GM20431 (cell line): ENCODE data around the gene ARF3.

Source experiments
- in situ Hi-C: fragments of 300-500 bp; cut with MseI, MboI; formaldehyde crosslinking; loops from one replicate; pipeline ENCODE4 v1.15.0; 2020; ENCODE audit warnings: low sequenced_read_pairs; ENCODE audit not compliant: unreplicated experiment

ARF3 gene

GRCh38 chr12:48968467-48968866 is 11.2 kb upstream of the ARF3 start:
- in situ Hi-C loops: no loop called here

- in situ Hi-C loops: no loop called here
These were observed 10.7 kb upstream of the ARF3 start for GRCh38 chr12:48967991-48968390.

DNA sequence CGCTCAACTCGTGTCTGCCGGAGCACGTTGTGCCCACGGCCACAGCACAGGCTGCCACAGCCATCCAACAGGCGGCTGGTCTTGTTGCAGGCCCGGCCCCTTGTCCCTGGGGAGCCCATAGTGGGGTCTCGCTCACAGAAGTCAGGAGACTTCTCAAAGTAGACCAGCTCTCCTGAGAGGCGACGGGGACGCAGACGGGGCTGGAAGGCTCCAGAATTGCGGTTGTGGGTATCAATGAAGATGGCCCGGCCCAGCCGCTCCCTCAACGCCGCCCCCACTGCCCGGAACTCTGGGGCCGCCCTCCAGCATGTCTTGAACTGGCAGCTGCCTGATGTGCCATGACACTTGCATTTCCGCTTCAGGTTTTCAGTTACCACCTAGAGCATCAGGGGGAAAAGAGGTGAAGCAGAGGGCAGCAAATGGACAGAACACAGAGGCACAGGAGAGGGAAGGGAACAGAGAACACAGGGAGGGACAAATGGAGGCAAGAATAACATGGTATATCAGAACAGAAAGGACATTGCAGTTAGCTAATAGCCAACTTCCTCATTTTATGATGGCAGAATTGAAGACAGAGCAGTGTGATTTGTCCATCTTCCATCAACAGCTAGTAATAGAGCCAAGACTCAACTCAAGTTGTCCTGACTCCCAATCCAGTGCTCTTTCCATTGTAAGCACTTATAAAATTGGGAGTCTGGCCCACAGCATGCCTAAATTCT is 9.0 kb upstream of the ARF3 start:
- in situ Hi-C loops: no loop called here

DNA sequence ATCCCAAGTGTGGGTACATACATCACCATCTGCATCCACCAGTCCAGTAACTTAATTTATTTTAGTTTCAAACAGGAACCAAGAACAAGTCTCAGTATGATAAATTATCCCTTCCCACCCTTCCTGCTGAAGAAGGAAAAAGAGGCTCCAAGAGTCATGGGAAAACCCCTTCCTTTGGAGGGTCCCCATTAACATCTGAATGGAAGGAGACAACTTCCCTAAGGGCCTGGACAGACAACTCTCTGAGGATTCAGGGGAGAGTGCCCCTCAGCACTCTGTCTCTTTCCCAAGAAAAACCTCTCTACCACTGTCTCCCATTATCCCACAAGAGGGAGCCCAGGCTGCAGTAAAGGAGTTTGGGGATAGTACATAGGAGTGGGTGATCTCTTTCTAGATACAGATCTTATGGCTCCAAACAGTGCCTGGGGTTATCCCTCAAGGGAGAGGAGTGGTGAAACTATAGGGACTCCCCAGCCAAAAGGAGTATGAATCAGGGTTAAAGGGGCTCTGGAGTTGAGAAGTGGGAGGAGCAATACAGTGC is 8.1 kb upstream of the ARF3 start:
- in situ Hi-C loops: no loop called here

GRCh38 chr12:48961801-48962200 is 4.5 kb upstream of the ARF3 start:
- in situ Hi-C loops: no loop called here

DNA sequence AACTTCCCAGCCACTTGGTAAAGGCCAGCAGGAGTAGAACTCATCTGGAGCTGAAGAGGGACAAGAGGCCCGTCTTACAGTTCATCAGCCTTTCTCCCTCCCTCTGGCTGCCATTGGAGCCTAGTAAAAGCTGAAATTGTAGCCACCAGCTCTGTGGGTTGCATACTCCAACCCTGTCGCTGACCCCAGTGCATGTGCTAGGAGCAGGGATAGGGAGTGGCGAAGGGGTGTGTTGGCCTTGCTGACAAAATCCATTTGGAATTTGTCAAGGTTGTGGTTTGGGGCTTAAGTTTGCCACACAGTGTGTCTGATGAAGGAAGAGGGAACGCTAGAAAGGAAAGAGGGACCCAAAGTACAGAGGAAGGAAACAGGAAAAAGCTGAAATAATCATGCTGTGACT is 4.0 kb upstream of the ARF3 start:
- in situ Hi-C loops: no loop called here

DNA sequence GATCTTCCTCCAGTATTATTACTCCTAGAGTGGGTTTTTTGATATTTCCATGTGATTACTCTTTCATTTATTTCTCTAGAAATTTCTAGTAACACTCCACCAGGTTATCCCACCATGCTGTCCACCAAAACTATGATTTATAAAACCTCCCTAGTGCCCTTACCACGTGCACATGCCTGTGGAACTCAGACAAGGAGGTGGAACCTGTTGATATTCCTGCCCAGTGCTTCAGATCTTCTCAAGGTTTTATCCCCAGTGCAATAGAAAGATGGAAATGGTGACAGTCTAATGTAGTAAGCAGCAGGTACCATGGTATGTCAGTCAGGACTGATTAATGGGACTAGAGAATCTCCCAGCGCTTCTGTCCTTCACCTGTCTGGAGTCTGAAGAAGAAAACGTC is 3.5 kb upstream of the ARF3 start:
- in situ Hi-C loops: no loop called here

DNA sequence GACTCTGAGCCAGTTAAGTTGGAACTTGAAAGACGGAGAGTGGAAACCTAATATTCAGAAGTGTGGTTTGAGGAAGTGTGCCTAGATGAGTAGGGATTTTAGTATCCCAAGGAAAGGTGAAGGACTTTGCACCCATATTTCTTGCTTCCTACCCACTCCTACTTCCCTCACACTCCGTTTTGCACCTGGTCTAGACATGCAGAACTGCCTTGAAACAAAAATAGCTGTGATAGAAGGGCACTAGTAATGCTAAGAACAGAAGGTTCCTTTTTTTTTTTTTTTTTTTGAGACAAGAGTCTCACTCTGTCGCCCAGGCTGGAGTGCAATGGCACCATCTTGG is 732 bp upstream of the ARF3 start:
- in situ Hi-C loops: no loop called here

DNA sequence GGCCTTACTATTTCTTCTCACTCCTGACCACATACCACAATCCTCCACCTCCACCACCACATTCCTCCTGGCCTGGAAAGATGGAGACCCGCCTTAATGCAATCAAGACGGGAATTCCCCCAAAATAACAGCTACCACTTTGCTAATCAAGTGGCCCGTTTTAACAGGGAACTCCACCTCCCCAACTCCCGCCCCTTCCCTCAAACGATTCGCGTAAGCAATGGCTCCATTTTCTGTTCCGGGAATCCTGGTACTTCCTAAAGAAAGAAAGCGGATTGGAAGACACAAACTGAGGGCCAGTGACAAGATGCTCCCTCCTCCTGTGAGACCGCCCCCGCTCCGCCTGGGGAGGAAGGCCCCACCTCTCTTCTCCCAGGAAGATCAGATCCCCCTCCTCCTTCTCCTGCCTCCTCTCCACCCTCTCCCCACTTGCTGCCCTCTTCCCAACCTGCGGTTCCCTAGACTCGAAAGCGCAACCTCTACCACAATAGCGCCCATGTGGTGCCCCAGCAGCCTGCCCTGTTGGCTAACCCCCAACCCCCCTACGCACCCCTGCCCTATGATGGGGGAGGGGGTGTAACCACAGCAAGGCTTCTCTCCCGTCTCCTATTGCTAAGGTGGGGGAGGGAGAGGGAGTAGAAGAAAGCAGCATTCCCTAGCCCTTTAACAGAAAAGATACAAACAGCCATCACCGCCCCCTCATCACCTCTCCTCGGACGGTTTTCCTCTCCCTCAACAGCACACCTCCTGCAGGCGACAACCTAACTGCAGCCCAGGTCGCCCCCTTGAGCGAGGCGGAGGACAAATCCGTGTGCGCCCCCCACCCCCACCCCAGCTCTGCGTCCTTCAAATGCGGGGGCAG is 777 bp downstream of the ARF3 start:
- in situ Hi-C loops: no loop called here

GRCh38 chr12:48954841-48955501 is 2.3 kb downstream of the ARF3 start:
- in situ Hi-C loops: no loop called here

DNA sequence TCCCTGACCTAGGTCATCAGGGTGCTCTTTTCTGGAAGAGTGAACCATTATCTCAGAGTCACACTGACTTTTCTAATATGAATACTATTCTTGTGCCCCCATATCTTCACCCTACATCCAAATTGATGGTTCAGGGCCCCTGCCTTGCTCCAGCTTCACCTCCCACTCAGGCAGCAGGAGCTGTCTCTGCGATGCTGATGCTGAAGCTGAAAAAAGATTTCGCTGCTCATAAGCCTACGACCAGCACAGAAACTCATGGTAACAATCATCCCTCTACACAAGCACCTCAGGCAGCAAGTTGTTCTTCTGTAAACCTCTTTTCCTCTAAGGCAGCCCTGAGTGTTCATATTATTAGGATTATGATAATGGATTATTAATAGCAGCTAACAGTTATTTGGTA is 3.2 kb downstream of the ARF3 start:
- in situ Hi-C loops: no loop called here

- in situ Hi-C loops: no loop called here
These were observed 4.6 kb downstream of the ARF3 start for GRCh38 chr12:48952691-48953090.

- in situ Hi-C loops: no loop called here
These were observed 9.6 kb downstream of the ARF3 start for GRCh38 chr12:48947727-48948126.

DNA sequence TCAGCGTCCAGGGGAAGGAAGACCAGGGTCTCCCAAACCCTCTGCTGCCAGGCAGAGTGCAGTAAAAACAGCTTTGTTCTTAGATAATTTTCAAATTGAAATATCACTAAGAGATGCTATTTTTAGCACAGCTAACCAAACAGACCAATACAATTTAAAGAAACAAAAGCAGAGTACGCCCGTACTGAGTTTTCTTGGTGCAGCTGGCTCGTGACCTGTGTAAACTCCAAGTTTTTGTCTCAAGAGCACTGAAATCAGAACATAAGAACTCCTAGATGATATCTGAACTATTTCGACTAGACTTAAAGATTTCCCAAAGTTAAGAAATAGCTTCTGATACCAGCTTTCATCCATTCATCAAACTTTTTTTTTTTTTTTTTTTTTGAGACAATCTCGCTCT is 10.3 kb downstream of the ARF3 start:
- in situ Hi-C loops: no loop called here

GRCh38 chr12:48946205-48946604 is 11.1 kb downstream of the ARF3 start:
- in situ Hi-C loops: no loop called here

- in situ Hi-C loops: no loop called here
These were observed 14.1 kb downstream of the ARF3 start for GRCh38 chr12:48943221-48943620.

GRCh38 chr12:48940181-48940580 is 17.1 kb downstream of the ARF3 start:
- in situ Hi-C loops: no loop called here

DNA sequence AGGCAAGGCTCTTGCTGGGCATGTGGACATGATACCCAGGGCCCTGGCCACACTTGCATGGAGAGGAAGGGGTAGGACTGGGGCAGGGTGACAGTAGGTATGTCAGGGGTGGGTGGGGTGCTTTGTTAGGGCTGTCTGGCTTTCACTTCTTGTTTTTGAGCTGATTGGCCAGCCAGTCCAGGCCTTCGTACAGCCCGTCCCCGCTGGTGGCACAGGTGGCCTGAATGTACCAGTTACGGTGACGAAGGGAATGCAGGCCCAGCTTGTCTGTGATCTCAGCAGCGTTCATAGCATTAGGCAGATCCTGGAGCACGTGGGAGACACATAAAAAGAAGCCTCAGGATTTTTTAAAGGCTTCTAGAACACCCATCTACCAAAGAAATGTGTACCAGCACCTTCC is 18.5 kb downstream of the ARF3 start:
- in situ Hi-C loops: no loop called here

DNA sequence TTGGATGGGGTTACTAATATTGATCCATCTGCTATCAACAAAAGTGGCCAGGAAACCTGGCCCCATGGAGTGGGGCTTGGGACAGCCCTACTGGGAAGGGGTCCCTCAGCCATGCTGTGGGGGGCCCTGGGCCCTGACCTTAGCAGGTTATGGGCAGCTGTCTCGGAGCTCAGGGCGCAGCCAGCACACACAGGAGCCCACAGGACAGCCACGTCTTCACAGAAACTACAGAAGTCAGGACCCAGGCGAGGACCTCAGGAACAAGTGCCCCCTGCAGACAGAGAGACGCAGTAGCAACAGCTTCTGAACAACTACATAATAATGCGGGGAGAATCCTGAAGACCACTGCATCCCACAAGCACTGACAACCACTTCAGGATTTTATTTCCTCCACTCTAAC is 20.1 kb downstream of the ARF3 start:
- in situ Hi-C loops: no loop called here

- in situ Hi-C loops: no loop called here
These were observed 20.8 kb downstream of the ARF3 start for GRCh38 chr12:48936379-48936979.

GRCh38 chr12:48934312-48934706 is 23.0 kb downstream of the ARF3 start:
- in situ Hi-C loops: no loop called here
